HepG2 (cell line): ENCODE results near the gene TUBB4B. TPM values are rescaled to one million over a fixed set of nuclear protein-coding genes. Genes with fewer than 3 reads are reported as not detected.

ENCODE experiments used
- ATM ChIP-seq: fragments of 450-650 bp; IDR thresholded peaks from 2 replicates; pipeline ENCODE4 v1.7.1; 2017; ENCODE audit warnings: mild to moderate bottlenecking, borderline replicate concordance
- CBX2 ChIP-seq, 2 experiments: fragments of 200-600 bp in 1 of 2; sonication (generic); formaldehyde crosslinking in 1 of 2; IDR thresholded peaks; 2 replicates each; pipeline versions ENCODE4 v1.7.0 to v1.8.1; 2018 to 2022; ENCODE audit warnings: low read depth in 2 of 2, low read length in 1 of 2, mild to moderate bottlenecking in 1 of 2, missing genetic modification reagents in 1 of 2
- FOXK1 ChIP-seq: sonication (generic); formaldehyde crosslinking; IDR thresholded peaks from 2 replicates; pipeline ENCODE4 v1.4.0; 2020; ENCODE audit warnings: low read depth, missing genetic modification reagents, borderline replicate concordance
- FOXP1 ChIP-seq, 2 experiments: fragments of 450-650 bp in 1 of 2; IDR thresholded peaks; 2 replicates each; pipeline ENCODE4 v1.6.1; 2017 to 2018; ENCODE audit warnings: antibody characterized with exemption in 1 of 2
- HNRNPK ChIP-seq: fragments of 200-400 bp; formaldehyde crosslinking; IDR thresholded peaks from 2 replicates; pipeline ENCODE4 v1.6.1; 2018; ENCODE audit warnings: low read length, low read depth, moderate library complexity, mild to moderate bottlenecking; ENCODE audit not compliant: poor library complexity, severe bottlenecking
- NKX3-1 ChIP-seq: sonication (generic); formaldehyde crosslinking; IDR thresholded peaks from 2 replicates; pipeline ENCODE4 v1.5.0; 2020; ENCODE audit warnings: missing genetic modification reagents
- POLR2G ChIP-seq: fragments of 200-400 bp; formaldehyde crosslinking; IDR thresholded peaks from 2 replicates; pipeline ENCODE4 v1.6.1; 2018; ENCODE audit warnings: mild to moderate bottlenecking, low read depth, low read length, moderate library complexity
- REXO4 ChIP-seq: sonication (generic); formaldehyde crosslinking; IDR thresholded peaks from 2 replicates; pipeline ENCODE4 v1.8.0; 2022; ENCODE audit warnings: missing genetic modification reagents, mild to moderate bottlenecking, borderline replicate concordance
- SNRNP70 ChIP-seq: fragments of 200-400 bp; formaldehyde crosslinking; IDR thresholded peaks from 2 replicates; pipeline ENCODE4 v1.6.1; 2017; ENCODE audit warnings: mild to moderate bottlenecking, low read depth, low read length, moderate library complexity
- ZNF337 ChIP-seq: sonication (generic); formaldehyde crosslinking; IDR thresholded peaks from 2 replicates; pipeline ENCODE4 v1.5.1; 2020; ENCODE audit warnings: missing genetic modification reagents, low read depth, mild to moderate bottlenecking, borderline replicate concordance
- ZNF33A ChIP-seq: sonication (generic); formaldehyde crosslinking; IDR thresholded peaks from 2 replicates; pipeline ENCODE4 v1.5.1; 2020; ENCODE audit warnings: missing genetic modification reagents, mild to moderate bottlenecking, moderate library complexity, borderline replicate concordance
- ZNF577 ChIP-seq: sonication (generic); formaldehyde crosslinking; IDR thresholded peaks from 2 replicates; pipeline ENCODE4 v1.4.0; 2020; ENCODE audit warnings: mild to moderate bottlenecking, low read depth, missing genetic modification reagents, borderline replicate concordance
- ZNF660 ChIP-seq: sonication (generic); formaldehyde crosslinking; IDR thresholded peaks from 2 replicates; pipeline ENCODE4 v1.5.1; 2020; ENCODE audit warnings: mild to moderate bottlenecking, low read depth, missing genetic modification reagents, borderline replicate concordance
- polyA plus RNA-seq, 8 experiments: library from polyadenylated mRNA; depleted of rRNA in 3 of 8; stranded (reverse) in 7 of 8; unstranded in 1 of 8; fragments of >200 nt; fragmentation: Illumina TruSeq in 4 of 8; extraction: Trizol in 4 of 8; gene quantifications; 2 replicates each; pipeline versions ENCODE4 v1.2.1 to v1.2.3, GENCODE V29; 2011 to 2016; ENCODE audit warnings: low read depth in 4 of 8, missing spikeins in 1 of 8, mixed read lengths in 1 of 8; ENCODE audit not compliant: insufficient read depth in 1 of 8
- total RNA-seq, 5 experiments: library from RNA; depleted of rRNA; stranded (reverse); fragments of >200 nt; fragmentation: Illumina TruSeq; extraction: Trizol; gene quantifications; 2 replicates each; pipeline ENCODE4 v1.2.3, GENCODE V29; 2016; ENCODE audit warnings: low read depth in 1 of 5
- TF ChIP-seq, protein P1 (sequence below): sonication (generic); formaldehyde crosslinking; IDR thresholded peaks from 2 replicates; pipeline ENCODE4 v1.4.0; 2020; ENCODE audit warnings: missing genetic modification reagents
- TF ChIP-seq, protein P2 (sequence below): sonication (generic); formaldehyde crosslinking; IDR thresholded peaks from 2 replicates; pipeline ENCODE4 v1.8.0; 2022; ENCODE audit warnings: missing genetic modification reagents, mild to moderate bottlenecking, inconsistent platforms, borderline replicate concordance
- TF ChIP-seq, protein P3 (sequence below): sonication (generic); formaldehyde crosslinking; IDR thresholded peaks from 2 replicates; pipeline ENCODE4 v1.5.0; 2020; ENCODE audit warnings: missing genetic modification reagents
- TF ChIP-seq, protein P4 (sequence below): sonication (generic); formaldehyde crosslinking; IDR thresholded peaks from 2 replicates; pipeline ENCODE4 v1.4.0; 2020; ENCODE audit warnings: missing genetic modification reagents

The TUBB4B gene
- total and polyA plus RNA-seq, 2 of the 13 experiments (the other 11 are each of a cell fraction or from before 2014, with no cell fraction given), result 182 to 412 TPM

DNA sequence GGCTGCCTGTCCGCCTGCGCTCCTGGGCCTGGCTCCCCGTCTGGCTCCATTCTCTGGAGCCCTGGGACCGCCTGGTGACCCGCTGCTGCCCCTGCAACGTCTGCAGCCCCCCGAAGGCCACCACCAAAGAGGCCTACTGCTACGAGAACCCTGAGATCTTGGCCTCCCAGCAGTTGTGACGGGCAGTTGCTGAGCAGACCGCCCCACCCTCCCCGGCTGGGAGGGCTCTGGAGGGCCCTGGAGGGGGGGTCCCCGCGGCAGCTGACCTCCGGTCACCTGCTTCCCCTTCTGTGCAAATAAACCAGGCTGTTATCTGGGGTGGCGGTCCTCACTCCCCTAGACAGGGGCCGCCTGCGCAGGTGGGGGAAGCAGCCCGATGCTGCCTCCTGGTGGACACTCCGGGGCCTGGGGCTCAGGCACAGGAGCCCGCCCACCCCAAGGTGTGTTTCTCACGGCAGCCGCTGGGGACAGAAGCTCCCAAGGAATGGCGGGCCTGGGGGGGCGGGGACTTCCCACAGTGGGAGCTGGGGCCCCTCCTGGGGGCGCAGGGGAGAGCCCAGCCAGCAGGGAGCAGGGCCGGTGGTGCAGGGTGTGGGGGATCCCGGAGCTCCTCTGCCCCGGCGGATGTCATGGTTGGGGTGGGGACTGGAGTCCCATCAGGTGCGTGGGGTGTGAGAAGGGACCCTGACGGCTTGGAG, 4.7 kb upstream of the TUBB4B start (continued):
- TF ChIP-seq, protein P1, sequence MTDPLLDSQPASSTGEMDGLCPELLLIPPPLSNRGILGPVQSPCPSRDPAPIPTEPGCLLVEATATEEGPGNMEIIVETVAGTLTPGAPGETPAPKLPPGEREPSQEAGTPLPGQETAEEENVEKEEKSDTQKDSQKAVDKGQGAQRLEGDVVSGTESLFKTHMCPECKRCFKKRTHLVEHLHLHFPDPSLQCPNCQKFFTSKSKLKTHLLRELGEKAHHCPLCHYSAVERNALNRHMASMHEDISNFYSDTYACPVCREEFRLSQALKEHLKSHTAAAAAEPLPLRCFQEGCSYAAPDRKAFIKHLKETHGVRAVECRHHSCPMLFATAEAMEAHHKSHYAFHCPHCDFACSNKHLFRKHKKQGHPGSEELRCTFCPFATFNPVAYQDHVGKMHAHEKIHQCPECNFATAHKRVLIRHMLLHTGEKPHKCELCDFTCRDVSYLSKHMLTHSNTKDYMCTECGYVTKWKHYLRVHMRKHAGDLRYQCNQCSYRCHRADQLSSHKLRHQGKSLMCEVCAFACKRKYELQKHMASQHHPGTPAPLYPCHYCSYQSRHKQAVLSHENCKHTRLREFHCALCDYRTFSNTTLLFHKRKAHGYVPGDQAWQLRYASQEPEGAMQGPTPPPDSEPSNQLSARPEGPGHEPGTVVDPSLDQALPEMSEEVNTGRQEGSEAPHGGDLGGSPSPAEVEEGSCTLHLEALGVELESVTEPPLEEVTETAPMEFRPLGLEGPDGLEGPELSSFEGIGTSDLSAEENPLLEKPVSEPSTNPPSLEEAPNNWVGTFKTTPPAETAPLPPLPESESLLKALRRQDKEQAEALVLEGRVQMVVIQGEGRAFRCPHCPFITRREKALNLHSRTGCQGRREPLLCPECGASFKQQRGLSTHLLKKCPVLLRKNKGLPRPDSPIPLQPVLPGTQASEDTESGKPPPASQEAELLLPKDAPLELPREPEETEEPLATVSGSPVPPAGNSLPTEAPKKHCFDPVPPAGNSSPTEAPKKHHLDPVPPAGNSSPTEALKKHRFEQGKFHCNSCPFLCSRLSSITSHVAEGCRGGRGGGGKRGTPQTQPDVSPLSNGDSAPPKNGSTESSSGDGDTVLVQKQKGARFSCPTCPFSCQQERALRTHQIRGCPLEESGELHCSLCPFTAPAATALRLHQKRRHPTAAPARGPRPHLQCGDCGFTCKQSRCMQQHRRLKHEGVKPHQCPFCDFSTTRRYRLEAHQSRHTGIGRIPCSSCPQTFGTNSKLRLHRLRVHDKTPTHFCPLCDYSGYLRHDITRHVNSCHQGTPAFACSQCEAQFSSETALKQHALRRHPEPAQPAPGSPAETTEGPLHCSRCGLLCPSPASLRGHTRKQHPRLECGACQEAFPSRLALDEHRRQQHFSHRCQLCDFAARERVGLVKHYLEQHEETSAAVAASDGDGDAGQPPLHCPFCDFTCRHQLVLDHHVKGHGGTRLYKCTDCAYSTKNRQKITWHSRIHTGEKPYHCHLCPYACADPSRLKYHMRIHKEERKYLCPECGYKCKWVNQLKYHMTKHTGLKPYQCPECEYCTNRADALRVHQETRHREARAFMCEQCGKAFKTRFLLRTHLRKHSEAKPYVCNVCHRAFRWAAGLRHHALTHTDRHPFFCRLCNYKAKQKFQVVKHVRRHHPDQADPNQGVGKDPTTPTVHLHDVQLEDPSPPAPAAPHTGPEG (CRISPR knock-in tag), result no peak; the same call in 1 of the 2 replicates
- TF ChIP-seq, protein P2, sequence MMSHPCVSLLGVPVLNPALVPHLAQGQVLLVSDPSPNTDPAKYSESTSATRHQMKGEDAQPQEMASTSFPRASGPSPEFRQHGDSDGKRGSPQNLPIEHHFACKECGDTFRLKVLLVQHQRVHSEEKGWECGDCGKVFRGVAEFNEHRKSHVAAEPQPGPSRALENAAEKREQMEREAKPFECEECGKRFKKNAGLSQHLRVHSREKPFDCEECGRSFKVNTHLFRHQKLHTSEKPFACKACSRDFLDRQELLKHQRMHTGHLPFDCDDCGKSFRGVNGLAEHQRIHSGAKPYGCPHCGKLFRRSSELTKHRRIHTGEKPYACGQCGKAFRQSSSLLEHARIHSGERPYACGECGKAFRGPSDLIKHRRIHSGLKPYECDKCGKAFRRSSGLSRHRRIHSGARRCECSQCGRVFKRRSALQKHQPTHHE, result no peak; the same call in none of the 2 replicates
- TF ChIP-seq REXO4 (no peak), ZNF577 (CRISPR knock-in tag) (no peak), FOXK1 (peak; percentile 40; the same call in 1 of the 2 replicates), POLR2G (no peak; the same call in 1 of the 2 replicates), NKX3-1 (CRISPR knock-in tag) (no peak), HNRNPK (peak; percentile 50), ZNF660 (CRISPR knock-in tag) (no peak), FOXP1 (IDR thresholded peaks at IDR 0.05) (no peak), FOXP1 (CRISPR knock-in tag; IDR thresholded peaks at IDR 0.05) (peak; percentile 41; the same call in 1 of the 2 replicates), SNRNP70 (no peak), CBX2 (IDR thresholded peaks at IDR 0.05; ENCODE audit: low read depth, low read length) (no peak), CBX2 (CRISPR knock-in tag; IDR thresholded peaks at IDR 0.05; ENCODE audit: low read depth) (no peak), ZNF33A (CRISPR knock-in tag) (no peak), ZNF337 (CRISPR knock-in tag) (no peak), ATM (no peak)
- TF ChIP-seq, protein P3, sequence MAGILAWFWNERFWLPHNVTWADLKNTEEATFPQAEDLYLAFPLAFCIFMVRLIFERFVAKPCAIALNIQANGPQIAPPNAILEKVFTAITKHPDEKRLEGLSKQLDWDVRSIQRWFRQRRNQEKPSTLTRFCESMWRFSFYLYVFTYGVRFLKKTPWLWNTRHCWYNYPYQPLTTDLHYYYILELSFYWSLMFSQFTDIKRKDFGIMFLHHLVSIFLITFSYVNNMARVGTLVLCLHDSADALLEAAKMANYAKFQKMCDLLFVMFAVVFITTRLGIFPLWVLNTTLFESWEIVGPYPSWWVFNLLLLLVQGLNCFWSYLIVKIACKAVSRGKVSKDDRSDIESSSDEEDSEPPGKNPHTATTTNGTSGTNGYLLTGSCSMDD (CRISPR knock-in tag), result no peak
- TF ChIP-seq, protein P4, sequence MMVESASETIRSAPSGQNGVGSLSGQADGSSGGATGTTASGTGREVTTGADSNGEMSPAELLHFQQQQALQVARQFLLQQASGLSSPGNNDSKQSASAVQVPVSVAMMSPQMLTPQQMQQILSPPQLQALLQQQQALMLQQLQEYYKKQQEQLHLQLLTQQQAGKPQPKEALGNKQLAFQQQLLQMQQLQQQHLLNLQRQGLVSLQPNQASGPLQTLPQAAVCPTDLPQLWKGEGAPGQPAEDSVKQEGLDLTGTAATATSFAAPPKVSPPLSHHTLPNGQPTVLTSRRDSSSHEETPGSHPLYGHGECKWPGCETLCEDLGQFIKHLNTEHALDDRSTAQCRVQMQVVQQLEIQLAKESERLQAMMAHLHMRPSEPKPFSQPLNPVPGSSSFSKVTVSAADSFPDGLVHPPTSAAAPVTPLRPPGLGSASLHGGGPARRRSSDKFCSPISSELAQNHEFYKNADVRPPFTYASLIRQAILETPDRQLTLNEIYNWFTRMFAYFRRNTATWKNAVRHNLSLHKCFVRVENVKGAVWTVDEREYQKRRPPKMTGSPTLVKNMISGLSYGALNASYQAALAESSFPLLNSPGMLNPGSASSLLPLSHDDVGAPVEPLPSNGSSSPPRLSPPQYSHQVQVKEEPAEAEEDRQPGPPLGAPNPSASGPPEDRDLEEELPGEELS, result peak; percentile 72
